Immature natural killer cell (primary cell): ENCODE data around the gene GGACT. TPM values are rescaled to one million over a fixed set of nuclear protein-coding genes. Genes with fewer than 3 reads are reported as not detected.

ENCODE experiments used
- DNase-seq, 3 donors: peaks; one replicate each; pipeline ENCODE4 v3.0.0; 2022; ENCODE audit warnings: mixed read lengths in 1 of 3
- H3K27ac Mint-ChIP-seq, 6 donors: one replicate each; pipeline ENCODE4 v1.8.0; 2020; ENCODE audit warnings: mixed read lengths in 6 of 6, mild to moderate bottlenecking in 5 of 6, inconsistent platforms in 4 of 6, moderate library complexity in 3 of 6
- H3K27me3 Mint-ChIP-seq, 3 donors: one replicate each; pipeline ENCODE4 v1.8.0; 2020 to 2021; ENCODE audit warnings: low read depth in 3 of 3, mild to moderate bottlenecking in 3 of 3, mixed read lengths in 3 of 3, moderate library complexity in 3 of 3, inconsistent platforms in 1 of 3
- H3K36me3 Mint-ChIP-seq, 3 donors: one replicate each; pipeline ENCODE4 v1.8.0; 2020; ENCODE audit warnings: mixed read lengths in 3 of 3, inconsistent platforms in 2 of 3, mild to moderate bottlenecking in 2 of 3
- H3K4me1 Mint-ChIP-seq, 2 donors: one replicate each; pipeline ENCODE4 v1.8.0; 2020; ENCODE audit warnings: inconsistent platforms in 2 of 2, mild to moderate bottlenecking in 2 of 2, mixed read lengths in 2 of 2, moderate library complexity in 1 of 2
- H3K4me3 Mint-ChIP-seq, 5 donors: one replicate each; pipeline ENCODE4 v1.8.0; 2020; ENCODE audit warnings: mild to moderate bottlenecking in 5 of 5, mixed read lengths in 5 of 5, inconsistent platforms in 3 of 5, moderate library complexity in 3 of 5
- H3K9me3 Mint-ChIP-seq, 6 donors: one replicate each; pipeline ENCODE4 v1.8.0; 2020; ENCODE audit warnings: mild to moderate bottlenecking in 6 of 6, mixed read lengths in 6 of 6, inconsistent platforms in 4 of 6, moderate library complexity in 3 of 6
- polyA plus RNA-seq, 3 donors: library from polyadenylated mRNA; unstranded; fragments of 300-500 nt; fragmentation: Illumina TruSeq; gene quantifications; one replicate each; pipeline ENCODE4 v1.2.3, GENCODE V29; 2021

The GGACT gene
- polyA plus RNA-seq, 3 donors from 2014 or later, result 10.4 to 13.0 (median 11.8) TPM

DNA sequence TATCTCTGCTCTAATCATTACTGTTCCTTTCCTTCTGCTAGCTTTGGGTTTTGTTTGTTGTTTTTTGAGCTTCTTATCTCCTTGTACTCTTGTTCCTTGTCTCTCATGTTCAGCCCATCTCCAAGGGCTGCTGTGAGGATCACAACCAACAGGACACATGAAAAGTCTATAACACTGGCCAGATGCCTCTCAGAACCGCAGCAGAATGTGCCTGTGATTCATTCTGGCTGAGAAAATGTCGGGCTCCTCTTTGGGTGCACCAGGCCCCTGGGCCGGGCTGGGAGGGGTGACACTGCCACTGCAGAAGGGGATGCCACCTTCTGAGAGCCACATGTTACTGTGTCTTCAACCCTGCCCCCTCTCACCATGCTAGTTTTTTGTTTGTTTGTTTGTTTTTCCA, 48.0 kb downstream of the GGACT start:
- H3K36me3 Mint-ChIP-seq, result peaks cover 9 to 20% (median 16%) of the 10 kb centered on the region in 3 donors
- DNase-seq, result no peak
- peaks cover 5 to 12% of the 10 kb centered on the region in 2 donors for H3K4me1 Mint-ChIP-seq
- no peaks in the 10 kb centered on the region for H3K27me3 Mint-ChIP-seq
- no peak overlapping the region for H3K27ac Mint-ChIP-seq
- H3K4me3 Mint-ChIP-seq, result no peak overlapping the region
- H3K9me3 Mint-ChIP-seq, result no peaks in the 10 kb centered on the region

DNA sequence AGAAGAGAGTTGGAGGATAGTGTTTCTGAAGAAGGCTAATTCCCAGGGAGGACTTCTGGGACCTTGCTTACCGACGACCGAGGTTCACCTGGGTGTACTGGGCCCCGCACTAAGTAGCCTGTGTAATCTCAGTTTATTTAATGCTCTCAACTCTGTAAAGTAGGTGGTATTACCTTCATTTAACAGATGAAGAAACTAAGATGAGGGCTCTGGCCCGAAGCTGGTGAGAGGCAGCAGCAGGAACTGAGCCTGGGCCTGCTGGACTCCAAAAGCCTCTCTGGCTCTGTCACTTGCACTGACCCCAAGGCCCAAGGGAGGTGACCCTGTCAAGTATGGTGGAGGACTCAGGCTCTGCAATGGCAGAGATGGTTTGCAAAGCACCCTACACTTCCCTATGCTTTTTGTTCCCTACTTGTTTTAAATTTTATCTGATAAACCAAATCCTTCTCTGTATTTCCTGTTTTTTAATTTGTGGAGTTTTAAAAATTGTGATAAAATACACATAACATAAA, 50.6 kb downstream of the GGACT start:
- Mint-ChIP-seq H3K9me3 (no peaks in the 10 kb centered on the region), H3K36me3 (peaks cover 9 to 28% (median 16%) of the 10 kb centered on the region in 3 donors), H3K4me3 (no peak overlapping the region), H3K27ac (no peak overlapping the region), H3K27me3 (no peaks in the 10 kb centered on the region), H3K4me1 (peaks cover 5 to 11% of the 10 kb centered on the region in 2 donors)
- DNase-seq, result no peak

DNA sequence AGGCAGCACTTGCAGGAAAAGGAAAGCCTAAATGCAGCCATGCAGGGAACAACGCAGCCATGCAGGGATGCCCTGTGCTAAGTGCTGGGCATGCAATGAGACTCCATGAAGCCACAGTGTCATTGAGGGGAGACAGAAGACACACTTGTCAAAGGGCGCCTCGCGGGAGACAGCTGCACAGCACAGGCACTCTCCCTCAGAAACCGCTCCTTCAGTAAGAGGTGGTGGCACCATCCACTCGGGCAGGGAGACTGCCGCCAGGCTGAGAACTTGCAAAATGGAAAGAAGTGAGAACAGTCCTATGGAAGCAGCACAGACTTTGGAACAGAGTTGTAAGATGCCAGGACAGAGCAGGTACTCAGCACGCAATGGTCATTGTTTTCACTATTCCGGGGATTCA, 51.1 kb downstream of the GGACT start:
- H3K4me1 Mint-ChIP-seq, result peaks cover 2 to 5% of the 10 kb centered on the region in 2 donors
- no peak overlapping the region for H3K27ac Mint-ChIP-seq
- no peaks in the 10 kb centered on the region for H3K9me3 Mint-ChIP-seq
- no peak overlapping the region for H3K4me3 Mint-ChIP-seq
- peaks cover 9 to 28% (median 16%) of the 10 kb centered on the region in 3 donors for H3K36me3 Mint-ChIP-seq
- DNase-seq, result no peak
- no peaks in the 10 kb centered on the region for H3K27me3 Mint-ChIP-seq

DNA sequence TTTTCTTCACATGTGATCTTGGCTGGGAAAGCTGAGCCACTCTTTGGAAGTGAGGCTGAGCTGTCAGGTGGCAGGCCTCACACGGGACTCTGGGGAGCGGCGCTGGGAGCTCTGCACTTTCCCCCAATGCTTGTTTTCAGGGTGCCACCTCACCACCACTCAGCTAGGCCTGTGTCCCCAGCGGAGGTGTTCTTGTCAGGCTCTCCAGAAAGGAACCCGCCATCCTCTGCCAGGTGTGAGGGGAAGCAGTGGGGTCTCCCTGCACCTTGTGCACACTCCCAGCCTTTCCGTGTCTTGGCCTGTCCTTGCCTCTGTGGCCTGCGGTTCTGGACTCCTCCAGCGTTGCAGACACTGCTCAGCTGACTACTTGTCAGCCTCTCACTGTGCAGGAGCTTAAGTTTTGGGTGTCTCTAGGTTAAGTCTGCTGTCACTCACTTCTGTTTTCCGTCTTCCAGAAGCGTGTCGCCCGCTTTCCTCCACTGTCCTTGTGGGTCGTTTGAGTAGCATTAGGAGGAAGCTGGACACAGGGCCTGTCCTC, 51.9 kb downstream of the GGACT start:
- Mint-ChIP-seq H3K36me3 (peaks cover 10 to 30% (median 16%) of the 10 kb centered on the region in 3 donors), H3K9me3 (no peaks in the 10 kb centered on the region), H3K4me1 (peaks cover 2 to 5% of the 10 kb centered on the region in 2 donors), H3K27ac (no peak overlapping the region), H3K27me3 (no peaks in the 10 kb centered on the region), H3K4me3 (no peak overlapping the region)
- DNase-seq, result no peak

DNA sequence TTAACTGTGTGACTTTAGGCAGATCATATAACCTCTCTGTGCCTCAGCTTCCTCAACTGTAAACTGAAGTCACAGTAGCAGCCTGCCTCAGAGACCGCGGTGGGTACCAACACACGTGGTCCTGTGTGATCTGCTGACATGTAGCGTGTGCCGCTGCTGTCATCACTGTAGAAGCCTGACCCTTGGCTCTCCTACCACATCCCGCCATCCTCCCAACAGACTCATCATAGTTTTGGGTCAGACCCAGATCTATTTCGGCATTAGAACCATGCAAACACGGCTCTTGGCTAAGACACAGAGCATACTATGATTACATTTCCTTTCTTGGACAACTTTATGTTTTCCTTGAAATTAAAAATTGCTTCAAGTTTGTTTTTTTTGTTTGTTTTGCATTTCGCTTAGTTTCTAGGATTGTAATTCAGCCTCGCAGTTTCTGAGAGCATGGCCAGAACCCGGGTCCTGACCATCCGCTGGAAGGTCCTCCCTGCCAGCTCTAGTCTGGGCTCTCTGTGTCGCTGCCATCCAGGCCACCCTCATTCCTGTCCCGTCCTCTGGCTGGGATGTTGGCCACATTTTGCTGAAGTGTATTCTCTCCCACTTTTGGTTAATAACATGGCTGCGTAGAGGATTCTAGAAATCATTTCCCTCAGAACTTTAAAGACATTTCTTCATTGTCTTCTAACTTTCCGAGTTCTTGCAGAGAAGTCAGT, 53.0 kb downstream of the GGACT start:
- Mint-ChIP-seq H3K4me1 (peaks cover 2 to 5% of the 10 kb centered on the region in 2 donors), H3K36me3 (peaks cover 20 to 28% (median 24%) of the 10 kb centered on the region in 3 donors), H3K4me3 (no peak overlapping the region), H3K27me3 (no peaks in the 10 kb centered on the region), H3K27ac (no peak overlapping the region), H3K9me3 (no peaks in the 10 kb centered on the region)
- no peak for DNase-seq

DNA sequence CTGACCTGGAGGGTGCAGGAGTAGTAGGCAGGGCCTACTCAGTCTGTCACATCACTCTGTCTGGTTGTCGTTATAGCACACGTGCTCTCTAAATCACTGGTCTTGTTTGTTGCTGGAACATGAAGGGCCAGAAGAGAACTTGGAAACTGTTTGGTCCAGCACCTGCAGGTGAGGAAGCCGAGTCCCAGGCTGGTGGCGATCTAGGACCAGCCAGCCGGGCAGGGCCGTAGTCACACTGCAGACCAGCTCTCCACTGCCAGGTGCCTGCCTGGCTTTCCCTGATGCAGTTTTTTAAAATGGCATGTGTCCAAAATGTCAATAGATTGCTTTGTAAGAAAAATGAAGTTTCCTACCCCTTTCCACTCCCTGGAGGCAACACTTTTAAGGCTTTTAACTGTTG, 53.7 kb downstream of the GGACT start:
- Mint-ChIP-seq H3K4me3 (no peak overlapping the region), H3K9me3 (no peaks in the 10 kb centered on the region), H3K27ac (no peak overlapping the region), H3K27me3 (no peaks in the 10 kb centered on the region), H3K36me3 (peaks cover 22 to 31% (median 26%) of the 10 kb centered on the region in 3 donors), H3K4me1 (peaks cover 2 to 5% of the 10 kb centered on the region in 2 donors)
- DNase-seq, result no peak

DNA sequence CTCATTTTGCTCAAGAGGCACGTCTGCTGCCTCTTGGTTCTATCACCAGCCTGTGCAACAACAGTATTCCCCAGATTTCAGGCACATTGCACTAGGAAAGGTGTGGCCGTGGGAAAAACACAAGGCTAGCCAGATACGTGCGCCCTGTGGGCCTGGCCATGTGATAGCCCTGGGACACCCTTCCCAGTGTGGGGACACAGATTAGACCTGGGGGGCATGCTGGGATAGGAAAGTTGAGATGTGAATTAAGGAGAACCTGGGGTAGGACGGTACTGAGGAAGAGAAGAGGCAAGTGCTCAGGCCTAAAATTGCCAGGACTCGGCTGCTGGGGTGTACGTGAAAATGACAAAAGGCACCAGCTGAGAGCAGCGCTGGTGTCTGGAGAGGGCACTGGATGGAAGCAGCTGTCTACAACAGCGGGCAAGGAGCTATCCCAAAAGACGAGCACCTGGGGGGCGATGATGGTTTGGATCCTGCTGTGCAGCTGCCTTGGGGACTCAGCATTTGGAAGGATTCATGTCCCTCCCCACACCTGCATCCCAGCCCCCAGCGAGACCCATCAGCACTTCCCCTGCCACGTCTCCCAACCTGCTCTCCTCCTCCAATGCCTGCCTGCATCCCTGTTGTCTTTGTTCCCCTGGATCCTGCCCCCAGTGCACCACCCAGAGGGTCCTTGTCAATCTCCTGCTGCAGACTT, 54.3 kb downstream of the GGACT start:
- Mint-ChIP-seq H3K36me3 (peaks cover 21 to 31% (median 26%) of the 10 kb centered on the region in 3 donors), H3K4me3 (no peak overlapping the region), H3K9me3 (no peaks in the 10 kb centered on the region), H3K4me1 (peaks cover 2 to 5% of the 10 kb centered on the region in 2 donors), H3K27ac (no peak overlapping the region), H3K27me3 (no peaks in the 10 kb centered on the region)
- DNase-seq, result no peak

DNA sequence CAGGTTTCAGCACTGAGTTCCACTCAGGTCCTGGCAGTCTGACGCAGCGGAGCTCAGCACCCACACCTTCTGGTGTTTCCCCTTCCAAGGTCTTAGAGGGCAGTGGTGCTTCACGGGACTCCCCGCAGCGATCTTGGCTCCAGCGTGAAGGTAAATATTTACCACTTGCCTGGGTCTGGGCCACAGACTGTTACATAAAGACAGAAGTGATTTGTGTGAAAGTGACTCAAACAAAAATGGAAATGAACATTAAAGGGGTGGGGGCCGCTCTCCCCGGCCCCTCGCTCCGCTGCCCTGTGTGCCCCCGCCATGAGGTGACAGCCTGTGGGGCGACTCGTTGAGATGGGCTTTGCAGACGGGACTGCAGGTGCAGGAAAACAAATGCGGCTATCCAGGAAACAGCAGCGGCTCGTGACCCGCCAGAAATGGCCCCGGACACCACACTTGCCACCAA, 55.0 kb downstream of the GGACT start:
- H3K9me3 Mint-ChIP-seq, result no peaks in the 10 kb centered on the region
- DNase-seq, result no peak
- no peak overlapping the region for H3K27ac Mint-ChIP-seq
- no peaks in the 10 kb centered on the region for H3K27me3 Mint-ChIP-seq
- H3K4me1 Mint-ChIP-seq, result peaks cover under 1 to 2% of the 10 kb centered on the region in 2 donors
- H3K4me3 Mint-ChIP-seq, result no peak overlapping the region
- H3K36me3 Mint-ChIP-seq, result peaks cover 23 to 31% (median 26%) of the 10 kb centered on the region in 3 donors

DNA sequence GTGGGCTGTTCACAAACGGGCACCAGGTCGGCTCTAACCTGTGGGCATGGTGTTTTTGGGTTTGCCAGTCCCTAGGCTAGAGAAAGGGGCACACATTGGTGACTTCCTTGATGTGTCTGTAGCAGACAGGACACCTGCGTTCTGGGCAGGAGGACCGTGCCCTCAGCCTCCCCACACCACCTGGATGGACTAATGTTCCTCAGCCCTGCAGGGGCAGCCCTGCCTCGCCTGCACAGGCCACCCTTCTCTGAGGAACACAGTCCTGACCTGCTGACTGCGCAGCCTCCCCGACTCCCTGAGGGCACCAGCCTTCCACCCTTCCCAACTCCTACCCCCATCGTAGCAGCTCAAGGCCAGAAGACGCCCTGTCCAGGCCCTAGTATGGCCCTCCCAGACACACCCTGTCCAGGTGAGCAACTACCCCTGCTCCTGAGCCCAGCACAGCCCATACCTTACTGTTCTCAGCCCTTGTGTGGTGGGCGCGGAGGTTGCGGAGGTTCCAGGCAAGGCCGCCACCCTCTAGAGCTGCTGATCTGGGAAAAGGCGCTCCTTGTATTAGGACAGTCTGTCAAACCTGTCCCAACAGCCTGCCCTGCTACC, 55.7 kb downstream of the GGACT start:
- no peak for DNase-seq
- Mint-ChIP-seq H3K27me3 (no peaks in the 10 kb centered on the region), H3K27ac (no peak overlapping the region), H3K4me1 (peaks cover 0 to 2% of the 10 kb centered on the region in 2 donors), H3K4me3 (no peak overlapping the region), H3K36me3 (peaks cover 23 to 35% (median 32%) of the 10 kb centered on the region in 3 donors), H3K9me3 (no peaks in the 10 kb centered on the region)

DNA sequence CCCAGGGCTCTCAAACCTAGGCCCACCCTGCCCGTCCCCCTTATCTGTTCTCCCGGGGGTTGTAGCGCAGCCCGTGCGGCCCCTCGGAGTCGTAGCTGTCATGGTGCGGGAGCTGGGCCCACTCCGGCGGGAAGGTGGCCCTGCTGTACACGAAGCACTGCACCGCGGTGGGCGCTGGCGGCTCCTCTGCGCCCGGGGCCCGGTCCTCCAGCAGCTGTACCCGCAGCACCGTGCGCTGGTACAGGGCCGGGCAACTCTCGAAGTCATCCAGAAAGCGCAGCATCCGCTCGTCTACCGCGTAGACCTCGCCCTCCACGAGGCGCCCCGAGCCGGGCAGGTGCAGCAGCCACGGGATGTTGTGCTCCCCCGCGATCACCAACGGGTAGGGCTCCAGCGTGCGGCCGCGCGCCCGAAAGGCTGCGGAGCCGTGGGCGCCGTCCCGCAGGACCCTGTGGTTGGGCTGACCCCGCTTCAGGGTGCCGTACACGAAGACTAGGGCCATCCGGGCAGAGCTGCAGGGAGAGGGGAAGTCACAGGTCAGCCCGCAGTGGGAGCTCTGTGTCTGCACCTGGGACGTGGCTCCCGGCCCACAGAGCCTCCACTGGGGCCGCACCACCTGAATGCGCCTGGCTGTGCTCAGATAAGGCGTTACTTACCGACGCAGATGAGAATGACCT, 56.4 kb downstream of the GGACT start:
- Mint-ChIP-seq H3K9me3 (no peaks in the 10 kb centered on the region), H3K4me1 (no peaks in the 10 kb centered on the region), H3K27ac (no peak overlapping the region), H3K4me3 (no peak overlapping the region), H3K27me3 (no peaks in the 10 kb centered on the region), H3K36me3 (peaks cover 19 to 34% (median 33%) of the 10 kb centered on the region in 3 donors)
- DNase-seq, result no peak

DNA sequence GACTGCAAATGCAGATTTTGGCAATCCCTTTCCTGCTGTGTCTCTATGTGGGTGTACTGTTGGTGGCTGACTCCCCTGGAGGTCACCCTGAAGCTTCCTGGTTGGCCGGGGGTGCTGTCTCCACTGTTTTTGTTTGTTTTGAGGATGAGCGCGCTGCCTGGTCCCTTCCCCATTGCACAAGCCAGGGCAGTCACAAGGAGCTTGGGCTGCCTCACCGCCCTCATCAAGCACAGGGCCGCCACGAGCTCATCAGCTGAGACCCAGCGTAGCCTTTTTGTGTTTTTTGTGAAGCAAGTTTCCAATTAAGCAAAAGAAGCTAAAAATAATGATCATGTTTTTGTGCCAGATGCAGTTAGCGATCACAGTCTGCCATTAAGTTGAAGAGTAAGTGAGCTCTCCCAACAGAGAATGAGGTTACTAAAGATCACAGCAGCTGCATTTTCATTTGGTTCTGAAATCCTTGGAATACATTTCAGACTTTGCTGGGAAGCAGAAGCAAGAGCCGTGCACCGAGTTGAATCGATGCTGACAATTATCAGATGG, 57.8 kb downstream of the GGACT start:
- no peaks in the 10 kb centered on the region for H3K4me1 Mint-ChIP-seq
- H3K27me3 Mint-ChIP-seq, result no peaks in the 10 kb centered on the region
- no peak for DNase-seq
- H3K27ac Mint-ChIP-seq, result no peak overlapping the region
- peaks cover 18 to 29% (median 27%) of the 10 kb centered on the region in 3 donors for H3K36me3 Mint-ChIP-seq
- no peaks in the 10 kb centered on the region for H3K9me3 Mint-ChIP-seq
- H3K4me3 Mint-ChIP-seq, result no peak overlapping the region

DNA sequence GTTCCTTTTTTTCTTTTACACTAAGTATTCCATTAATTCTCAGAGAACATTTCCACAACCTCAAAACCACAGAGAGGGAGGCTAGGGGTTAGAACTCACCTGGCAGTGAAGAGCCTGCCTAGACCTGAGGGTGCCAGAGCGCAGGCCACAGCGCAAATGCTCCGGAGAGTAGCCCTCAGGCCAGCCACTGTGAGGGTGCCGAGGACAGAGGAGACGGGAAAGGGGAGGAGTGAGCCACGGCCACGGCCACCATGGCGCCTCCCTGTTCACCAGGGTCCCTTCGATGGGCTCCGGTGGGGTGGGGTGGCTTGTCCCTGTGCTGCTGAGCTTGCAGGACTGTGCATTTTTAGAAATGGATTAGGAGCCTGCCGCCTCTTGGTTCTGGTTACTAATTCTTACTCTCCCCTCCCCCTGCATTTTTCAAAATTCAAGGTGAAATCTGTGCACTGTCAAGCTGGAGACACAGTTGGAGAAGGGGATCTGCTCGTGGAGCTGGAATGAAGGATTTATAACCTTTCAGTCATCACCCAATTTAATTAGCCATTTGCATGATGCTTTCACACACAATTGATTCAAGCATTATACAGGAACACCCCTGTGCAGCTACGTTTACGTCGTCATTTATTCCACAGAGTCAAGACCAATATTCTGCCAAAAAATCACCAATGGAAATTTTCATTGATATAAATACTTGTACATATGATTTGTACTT, 58.8 kb downstream of the GGACT start:
- Mint-ChIP-seq H3K36me3 (peaks cover 18 to 29% (median 21%) of the 10 kb centered on the region in 3 donors), H3K4me3 (no peak overlapping the region), H3K4me1 (no peaks in the 10 kb centered on the region), H3K27ac (no peak overlapping the region), H3K27me3 (no peaks in the 10 kb centered on the region), H3K9me3 (no peaks in the 10 kb centered on the region)
- DNase-seq, result no peak

DNA sequence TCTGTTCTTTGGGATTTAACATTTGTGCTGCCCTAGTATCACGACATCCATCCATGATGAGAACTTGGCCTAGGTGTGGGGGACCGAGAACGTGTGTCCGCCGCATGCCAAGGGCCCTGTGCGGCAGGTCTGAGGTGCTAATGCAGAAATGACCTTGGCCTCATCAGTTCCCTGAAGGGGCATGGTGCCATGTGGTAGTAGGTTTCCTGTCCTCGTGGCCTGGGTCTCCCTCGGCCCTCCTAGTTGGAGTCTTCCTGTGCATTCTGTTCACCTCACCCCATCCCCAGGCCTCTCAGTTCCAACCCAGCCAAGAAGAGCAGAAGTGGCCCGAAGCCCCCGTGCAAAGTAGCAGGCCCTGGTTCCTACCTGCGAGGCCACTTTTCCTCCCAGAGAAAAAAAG, 59.8 kb downstream of the GGACT start:
- H3K27ac Mint-ChIP-seq, result no peak overlapping the region
- peaks cover 0 to 1% (median 0%) of the 10 kb centered on the region in 3 donors for H3K27me3 Mint-ChIP-seq
- no peak overlapping the region for H3K4me3 Mint-ChIP-seq
- H3K36me3 Mint-ChIP-seq, result peaks cover 18 to 33% (median 22%) of the 10 kb centered on the region in 3 donors
- no peak for DNase-seq
- no peaks in the 10 kb centered on the region for H3K4me1 Mint-ChIP-seq
- no peaks in the 10 kb centered on the region for H3K9me3 Mint-ChIP-seq
